ENCODE results near the gene MLNR. TPM values are rescaled to one million over a fixed set of nuclear protein-coding genes. Genes with fewer than 3 reads are reported as not detected.

The MLNR gene
- total and polyA plus RNA-seq, 11 donors = 0.50 to 0.75 TPM; not detected in 9

DNA sequence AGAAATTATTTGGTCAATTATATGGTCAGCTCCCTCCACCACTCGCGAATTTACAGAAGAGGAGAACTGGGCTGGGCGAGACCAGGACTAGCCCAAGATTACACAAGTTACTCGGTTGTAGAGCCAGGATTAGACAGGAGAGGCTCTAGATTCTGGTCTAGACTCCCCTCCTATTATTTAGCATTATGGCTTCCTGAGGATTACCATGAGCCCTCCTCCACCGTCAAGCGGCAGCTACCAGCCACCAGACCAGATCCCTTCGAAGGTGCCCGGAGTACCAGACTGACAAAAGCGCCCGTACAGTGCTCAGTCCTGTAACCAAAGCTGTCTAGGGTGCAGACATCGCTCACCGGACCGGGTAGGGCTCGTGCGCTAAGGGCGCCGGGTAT is 497 bp upstream of the MLNR start:
- TF ChIP-seq, protein P1, sequence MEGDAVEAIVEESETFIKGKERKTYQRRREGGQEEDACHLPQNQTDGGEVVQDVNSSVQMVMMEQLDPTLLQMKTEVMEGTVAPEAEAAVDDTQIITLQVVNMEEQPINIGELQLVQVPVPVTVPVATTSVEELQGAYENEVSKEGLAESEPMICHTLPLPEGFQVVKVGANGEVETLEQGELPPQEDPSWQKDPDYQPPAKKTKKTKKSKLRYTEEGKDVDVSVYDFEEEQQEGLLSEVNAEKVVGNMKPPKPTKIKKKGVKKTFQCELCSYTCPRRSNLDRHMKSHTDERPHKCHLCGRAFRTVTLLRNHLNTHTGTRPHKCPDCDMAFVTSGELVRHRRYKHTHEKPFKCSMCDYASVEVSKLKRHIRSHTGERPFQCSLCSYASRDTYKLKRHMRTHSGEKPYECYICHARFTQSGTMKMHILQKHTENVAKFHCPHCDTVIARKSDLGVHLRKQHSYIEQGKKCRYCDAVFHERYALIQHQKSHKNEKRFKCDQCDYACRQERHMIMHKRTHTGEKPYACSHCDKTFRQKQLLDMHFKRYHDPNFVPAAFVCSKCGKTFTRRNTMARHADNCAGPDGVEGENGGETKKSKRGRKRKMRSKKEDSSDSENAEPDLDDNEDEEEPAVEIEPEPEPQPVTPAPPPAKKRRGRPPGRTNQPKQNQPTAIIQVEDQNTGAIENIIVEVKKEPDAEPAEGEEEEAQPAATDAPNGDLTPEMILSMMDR (IDR thresholded peaks at IDR 0.05) = no peak
- no peak for TF ChIP-seq POLR2A (IDR thresholded peaks at IDR 0.05)
- peaks cover 13 to 57% (median 35%) of the 10 kb centered on the region in 9 donors for H3K27me3 ChIP-seq
- DNase-seq = no peak
- no peak for ATAC-seq
- 16 to 20% (median 18%) methylated on average over 16 to 17 of the region's 17 CpGs for WGBS, 4 donors
- intact Hi-C loops (cut with DNase I) = no loop called here
- peaks cover 0 to 19% (median 4%) of the 10 kb centered on the region in 12 donors for H3K4me1 ChIP-seq
- no peaks in the 10 kb centered on the region for H3K9me3 ChIP-seq
- peak overlapping the region in 11 of 12 donors; percentile 12 to 56 (median 43) for H3K4me3 ChIP-seq
- no peaks in the 10 kb centered on the region for H3K36me3 ChIP-seq
- H3K27ac ChIP-seq = no peak overlapping the region

DNA sequence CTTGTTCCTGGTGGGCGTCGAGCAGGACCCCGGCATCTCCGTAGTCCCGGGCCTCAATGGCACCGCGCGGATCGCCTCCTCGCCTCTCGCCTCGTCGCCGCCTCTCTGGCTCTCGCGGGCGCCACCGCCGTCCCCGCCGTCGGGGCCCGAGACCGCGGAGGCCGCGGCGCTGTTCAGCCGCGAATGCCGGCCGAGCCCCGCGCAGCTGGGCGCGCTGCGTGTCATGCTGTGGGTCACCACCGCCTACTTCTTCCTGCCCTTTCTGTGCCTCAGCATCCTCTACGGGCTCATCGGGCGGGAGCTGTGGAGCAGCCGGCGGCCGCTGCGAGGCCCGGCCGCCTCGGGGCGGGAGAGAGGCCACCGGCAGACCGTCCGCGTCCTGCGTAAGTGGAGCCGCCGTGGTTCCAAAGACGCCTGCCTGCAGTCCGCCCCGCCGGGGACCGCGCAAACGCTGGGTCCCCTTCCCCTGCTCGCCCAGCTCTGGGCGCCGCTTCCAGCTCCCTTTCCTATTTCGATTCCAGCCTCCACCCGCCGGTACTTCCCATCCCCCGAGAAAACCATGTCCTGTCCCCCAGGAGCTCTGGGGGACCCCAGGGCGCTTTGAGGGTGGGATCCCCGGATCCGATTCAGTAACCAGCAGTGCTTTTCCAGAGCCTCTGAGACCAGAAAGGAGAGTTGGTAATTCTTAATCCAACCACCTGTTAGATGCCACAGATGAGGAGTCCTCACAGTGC is 885 bp downstream of the MLNR start:
- no peak for DNase-seq
- no peak overlapping the region for H3K27ac ChIP-seq
- peak overlapping the region in 11 of 12 donors; percentile 7 to 56 (median 43) for H3K4me3 ChIP-seq
- no peaks in the 10 kb centered on the region for H3K9me3 ChIP-seq
- H3K27me3 ChIP-seq = peaks cover 13 to 57% (median 35%) of the 10 kb centered on the region in 9 donors
- TF ChIP-seq POLR2A (IDR thresholded peaks at IDR 0.05) = no peak
- TF ChIP-seq, protein P1 (IDR thresholded peaks at IDR 0.05) = no peak
- peak in 2 of 4 donors; percentile 8 to 25 for ATAC-seq
- no peaks in the 10 kb centered on the region for H3K36me3 ChIP-seq
- peaks cover 0 to 19% (median 4%) of the 10 kb centered on the region in 12 donors for H3K4me1 ChIP-seq
- 5 to 17% (median 8%) methylated on average over 37 to 73 of the region's 73 CpGs for WGBS, 4 donors
- intact Hi-C loops (cut with DNase I) = no loop called here

DNA sequence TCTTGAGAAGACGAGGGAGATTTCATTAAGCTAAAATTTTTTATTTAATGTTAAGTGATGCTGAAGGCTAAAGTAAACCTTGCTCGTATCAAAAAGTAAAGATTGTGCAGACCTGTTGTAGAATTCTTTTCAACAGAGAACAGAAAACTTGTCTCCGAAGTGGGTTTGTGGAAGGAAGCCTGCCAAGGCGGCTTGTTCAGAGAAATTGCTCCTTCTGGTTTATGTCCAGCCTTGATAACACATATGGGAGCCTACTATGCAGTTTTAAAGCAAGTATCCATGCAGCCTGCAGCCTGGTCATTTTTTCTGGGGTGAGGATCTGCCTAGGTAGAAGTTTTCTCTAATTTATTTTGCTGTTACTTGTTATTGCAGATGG is 1.4 kb downstream of the MLNR start:
- H3K27me3 ChIP-seq = peaks cover 13 to 57% (median 35%) of the 10 kb centered on the region in 9 donors
- peaks cover 0 to 19% (median 4%) of the 10 kb centered on the region in 12 donors for H3K4me1 ChIP-seq
- H3K9me3 ChIP-seq = no peaks in the 10 kb centered on the region
- H3K4me3 ChIP-seq = peak overlapping the region in 1 of 12 donors; percentile 7
- H3K36me3 ChIP-seq = no peaks in the 10 kb centered on the region
- WGBS, 4 donors = 57 to 85% (median 73%) methylated on average over 4 of the region's 4 CpGs
- no peak for ATAC-seq
- DNase-seq = no peak
- H3K27ac ChIP-seq = no peak overlapping the region
- TF ChIP-seq, protein P1 (IDR thresholded peaks at IDR 0.05) = no peak
- no peak for TF ChIP-seq POLR2A (IDR thresholded peaks at IDR 0.05)
- intact Hi-C loops (cut with DNase I) = no loop called here

DNA sequence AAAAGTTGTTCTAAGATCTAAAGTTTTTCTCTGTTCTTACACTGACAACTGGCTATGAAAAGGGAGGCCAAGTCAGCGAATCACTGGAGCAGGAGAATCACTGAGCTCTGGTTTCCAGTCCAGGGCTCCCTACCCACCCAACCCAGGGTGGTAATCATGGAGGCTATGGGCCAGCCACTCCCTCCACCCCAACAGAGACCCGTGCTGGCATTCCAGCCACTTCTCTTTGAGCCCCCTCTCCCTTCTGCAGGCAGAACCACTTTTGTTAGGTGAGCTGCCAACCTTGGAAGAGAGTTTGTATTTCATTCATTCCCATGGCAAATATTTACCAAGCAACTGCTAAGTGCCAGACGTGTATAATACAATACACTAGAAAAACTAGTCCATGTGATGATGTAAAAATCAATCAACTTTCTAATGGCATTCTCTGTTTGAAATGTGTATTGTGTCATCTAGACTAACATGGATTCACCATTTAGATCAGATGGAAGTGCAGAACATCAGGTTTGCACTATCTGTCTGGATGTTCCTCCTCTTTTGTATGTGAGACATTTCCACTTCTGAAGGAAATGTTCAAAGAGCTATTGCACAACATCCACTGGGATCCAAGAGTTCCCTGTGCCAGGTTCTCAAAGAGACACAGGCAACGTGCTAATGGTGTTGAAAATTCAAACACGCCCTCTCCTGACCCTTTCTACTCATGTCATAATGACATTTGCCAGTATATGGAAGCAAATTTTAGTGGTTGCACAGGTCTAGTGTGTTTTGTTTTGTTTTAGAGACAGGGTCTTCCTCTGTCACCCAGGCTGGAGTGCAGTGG is 5.3 kb downstream of the MLNR start:
- Histone ChIP-seq H3K4me1 (peaks cover 0 to 12% (median 3%) of the 10 kb centered on the region in 12 donors), H3K27me3 (peaks cover 8 to 35% (median 19%) of the 10 kb centered on the region in 9 donors), H3K36me3 (no peaks in the 10 kb centered on the region), H3K9me3 (no peaks in the 10 kb centered on the region), H3K4me3 (no peak overlapping the region), H3K27ac (no peak overlapping the region)
- peak in 3 of 4 donors; percentile 62 to 86 (median 83) for ATAC-seq
- no peak for TF ChIP-seq POLR2A (IDR thresholded peaks at IDR 0.05)
- TF ChIP-seq, protein P1 (IDR thresholded peaks at IDR 0.05) = no peak
- no peak for DNase-seq
- 45 to 55% (median 49%) methylated on average over 5 of the region's 5 CpGs for WGBS, 4 donors
- intact Hi-C loops (cut with DNase I) = no loop called here

All from heart left ventricle (tissue), 16 donors.